ENCODE results near the gene FNDC8. TPM values are rescaled to one million over a fixed set of nuclear protein-coding genes. Genes with fewer than 3 reads are reported as not detected.

The FNDC8 gene
- total RNA-seq, 1 donor from 2014 or later, result not detected

GRCh38 chr17:35138218-35138617 lies 16.8 kb downstream of the FNDC8 start:
- Histone ChIP-seq H3K9me3 (no peaks in the 10 kb centered on the region), H3K36me3 (peaks cover 50 to 63% of the 10 kb centered on the region in 2 donors), H3K4me1 (peaks cover 8 to 10% of the 10 kb centered on the region in 2 donors), H3K27me3 (no peaks in the 10 kb centered on the region), H3K4me3 (no peak overlapping the region), H3K27ac (no peak overlapping the region)
- no peak for TF ChIP-seq CTCF (IDR thresholded peaks at IDR 0.05)
- intact Hi-C loops (cut with DNase I), result no loop called here
- DNase-seq (ENCODE audit: low spot score in 2 of 2), result no peak

- intact Hi-C loops (cut with DNase I), result no loop called here
- H3K27ac ChIP-seq, result no peak within 1 kb of the TSS
- H3K4me3 ChIP-seq, result peak within 1 kb of the TSS; percentile 65 to 94
- peak in 1 of 2 donors; percentile 87 for DNase-seq (ENCODE audit: low spot score in 2 of 2)
- H3K27me3 ChIP-seq, result no peaks in the 10 kb centered on the region
- TF ChIP-seq CTCF (IDR thresholded peaks at IDR 0.05), result peak; percentile 85 to 98 (median 96)
- peaks cover 8 to 10% of the 10 kb centered on the region in 2 donors for H3K4me1 ChIP-seq
- H3K36me3 ChIP-seq, result peaks cover 17 to 26% of the 10 kb centered on the region in 2 donors
- no peaks in the 10 kb centered on the region for H3K9me3 ChIP-seq
These were observed 20.5 kb downstream of the FNDC8 start, which contains the start of gene NLE1 for GRCh38 chr17:35141681-35142466. NLE1 (minus strand) TSS chr17:35142303; CDS start chr17:35142275, 28 bp downstream.

- no peak for TF ChIP-seq CTCF (IDR thresholded peaks at IDR 0.05)
- H3K27me3 ChIP-seq, result no peaks in the 10 kb centered on the region
- intact Hi-C loops (cut with DNase I), result no loop called here
- H3K4me3 ChIP-seq, result peak overlapping the region; percentile 65 to 94
- H3K36me3 ChIP-seq, result peaks cover 11 to 21% of the 10 kb centered on the region in 2 donors
- peaks cover 8 to 10% of the 10 kb centered on the region in 2 donors for H3K4me1 ChIP-seq
- H3K9me3 ChIP-seq, result no peaks in the 10 kb centered on the region
- no peak for DNase-seq (ENCODE audit: low spot score in 2 of 2)
- no peak overlapping the region for H3K27ac ChIP-seq
These were observed 21.0 kb downstream of the FNDC8 start for GRCh38 chr17:35142467-35142796.

- no peak overlapping the region for H3K4me3 ChIP-seq
- no peak overlapping the region for H3K27ac ChIP-seq
- no peak for TF ChIP-seq CTCF (IDR thresholded peaks at IDR 0.05)
- no peaks in the 10 kb centered on the region for H3K27me3 ChIP-seq
- H3K9me3 ChIP-seq, result no peaks in the 10 kb centered on the region
- no peak for DNase-seq (ENCODE audit: low spot score in 2 of 2)
- H3K4me1 ChIP-seq, result peaks cover 8 to 10% of the 10 kb centered on the region in 2 donors
- H3K36me3 ChIP-seq, result no peaks in the 10 kb centered on the region
- intact Hi-C loops (cut with DNase I), result no loop called here
These were observed 23.4 kb downstream of the FNDC8 start for GRCh38 chr17:35144840-35145239.

- H3K4me1 ChIP-seq, result peaks cover 0 to 6% of the 10 kb centered on the region in 2 donors
- TF ChIP-seq CTCF (IDR thresholded peaks at IDR 0.05), result no peak
- intact Hi-C loops (cut with DNase I), result no loop called here
- H3K36me3 ChIP-seq, result no peaks in the 10 kb centered on the region
- no peak overlapping the region for H3K4me3 ChIP-seq
- H3K27me3 ChIP-seq, result no peaks in the 10 kb centered on the region
- DNase-seq (ENCODE audit: low spot score in 2 of 2), result no peak
- H3K27ac ChIP-seq, result no peak overlapping the region
- H3K9me3 ChIP-seq, result no peaks in the 10 kb centered on the region
These were observed 24.9 kb downstream of the FNDC8 start for GRCh38 chr17:35146214-35146833.

All from ascending aorta (tissue), 2 donors.